Measurements from ENCODE around the gene TMEM132A. TPM values are rescaled to one million over a fixed set of nuclear protein-coding genes. Genes with fewer than 3 reads are reported as not detected.

Gene TMEM132A
- polyA plus RNA-seq, 1 of the 3 experiments (the other 2 are of a cell fraction), result 66.9 TPM

DNA sequence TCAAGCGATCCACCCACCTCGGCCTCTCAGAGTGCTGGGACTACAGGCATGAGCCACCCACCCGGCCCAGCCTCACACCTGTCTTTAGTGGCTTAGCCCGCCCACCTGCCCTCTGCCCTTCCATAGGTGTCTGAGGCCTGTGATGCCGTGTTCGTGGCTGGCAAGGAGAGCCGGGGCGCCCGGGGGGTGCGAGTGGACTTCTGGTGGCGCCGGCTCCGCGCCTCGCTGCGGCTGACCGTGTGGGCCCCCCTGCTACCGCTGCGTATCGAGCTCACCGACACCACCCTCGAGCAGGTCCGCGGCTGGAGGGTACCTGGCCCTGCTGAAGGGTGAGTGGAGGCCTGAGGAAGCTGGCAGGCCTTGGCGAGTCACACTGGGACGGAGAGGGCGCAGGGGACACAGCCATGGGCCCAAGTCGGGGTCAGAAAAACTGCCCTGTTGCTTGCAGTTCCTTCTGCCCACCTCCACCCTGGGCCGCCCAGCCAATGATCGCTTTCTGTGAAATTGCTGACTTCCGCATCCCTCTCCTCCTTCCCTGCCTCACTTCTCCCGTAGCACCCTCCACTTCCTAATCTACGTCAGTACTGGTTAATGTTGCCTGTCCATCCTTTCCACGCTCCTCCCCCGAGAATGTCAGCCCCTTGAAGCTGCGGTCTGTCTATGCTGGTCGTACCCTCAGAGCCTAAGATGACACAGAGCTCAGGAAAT lies 9.3 kb downstream of the TMEM132A start:
- Histone ChIP-seq H3K9me3 (no peaks in the 10 kb centered on the region), H3F3A (replicated peaks; ENCODE audit: insufficient read depth) (no peaks in the 10 kb centered on the region), H3K4me3 (ENCODE audit: low read depth in 2 of 2, low read length in 1 of 2) (no peak overlapping the region), H4K20me1 (ENCODE audit: insufficient read depth) (no peaks in the 10 kb centered on the region), H2AFZ (ENCODE audit: low read depth) (no peak overlapping the region), H3K27ac (ENCODE audit: low read depth in 2 of 2, low read length in 1 of 2) (no peak overlapping the region), H3K9ac (no peak overlapping the region), H3K9me2 (no peaks in the 10 kb centered on the region), H3K27me3 (ENCODE audit: insufficient read depth) (no peaks in the 10 kb centered on the region), H3K4me2 (no peak overlapping the region), H3K4me1 (ENCODE audit: control insufficient read depth in 1 of 2, insufficient read depth in 2 of 2, low read depth in 1 of 2, low read length in 1 of 2) (peaks cover 0 to 2% of the 10 kb centered on the region in 2 experiments; a peak in 1 of 4 replicates), H3K79me2 (ENCODE audit: insufficient read depth) (no peaks in the 10 kb centered on the region), H3K36me3 (replicated peaks in 1 of 2; ENCODE audit: control insufficient read depth in 1 of 2, insufficient read depth in 2 of 2, low read length in 1 of 2) (peaks cover 0 to 45% of the 10 kb centered on the region in 2 experiments)
- WGBS (ENCODE audit: low lambda C conversion rate), result 92% methylated on average over 17 of the region's 37 CpGs
- POLR2A ChIA-PET, result no interaction called here
- no peak for DNase-seq
- TF ChIP-seq RXRA (IDR thresholded peaks at IDR 0.05; ENCODE audit: borderline replicate concordance, low read depth), result no peak
- no peak for TF ChIP-seq RCOR1 (IDR thresholded peaks at IDR 0.05; ENCODE audit: low read length)
- TF ChIP-seq FOSL2 (IDR thresholded peaks at IDR 0.05; ENCODE audit: borderline replicate concordance, low read depth), result no peak
- TF ChIP-seq, protein P1, sequence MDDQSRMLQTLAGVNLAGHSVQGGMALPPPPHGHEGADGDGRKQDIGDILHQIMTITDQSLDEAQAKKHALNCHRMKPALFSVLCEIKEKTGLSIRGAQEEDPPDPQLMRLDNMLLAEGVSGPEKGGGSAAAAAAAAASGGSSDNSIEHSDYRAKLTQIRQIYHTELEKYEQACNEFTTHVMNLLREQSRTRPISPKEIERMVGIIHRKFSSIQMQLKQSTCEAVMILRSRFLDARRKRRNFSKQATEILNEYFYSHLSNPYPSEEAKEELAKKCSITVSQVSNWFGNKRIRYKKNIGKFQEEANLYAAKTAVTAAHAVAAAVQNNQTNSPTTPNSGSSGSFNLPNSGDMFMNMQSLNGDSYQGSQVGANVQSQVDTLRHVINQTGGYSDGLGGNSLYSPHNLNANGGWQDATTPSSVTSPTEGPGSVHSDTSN (IDR thresholded peaks at IDR 0.05), result no peak
- no peak for TF ChIP-seq POLR2AphosphoS5 (IDR thresholded peaks at IDR 0.05; ENCODE audit: low read depth, low read length)
- TF ChIP-seq, protein P2, sequence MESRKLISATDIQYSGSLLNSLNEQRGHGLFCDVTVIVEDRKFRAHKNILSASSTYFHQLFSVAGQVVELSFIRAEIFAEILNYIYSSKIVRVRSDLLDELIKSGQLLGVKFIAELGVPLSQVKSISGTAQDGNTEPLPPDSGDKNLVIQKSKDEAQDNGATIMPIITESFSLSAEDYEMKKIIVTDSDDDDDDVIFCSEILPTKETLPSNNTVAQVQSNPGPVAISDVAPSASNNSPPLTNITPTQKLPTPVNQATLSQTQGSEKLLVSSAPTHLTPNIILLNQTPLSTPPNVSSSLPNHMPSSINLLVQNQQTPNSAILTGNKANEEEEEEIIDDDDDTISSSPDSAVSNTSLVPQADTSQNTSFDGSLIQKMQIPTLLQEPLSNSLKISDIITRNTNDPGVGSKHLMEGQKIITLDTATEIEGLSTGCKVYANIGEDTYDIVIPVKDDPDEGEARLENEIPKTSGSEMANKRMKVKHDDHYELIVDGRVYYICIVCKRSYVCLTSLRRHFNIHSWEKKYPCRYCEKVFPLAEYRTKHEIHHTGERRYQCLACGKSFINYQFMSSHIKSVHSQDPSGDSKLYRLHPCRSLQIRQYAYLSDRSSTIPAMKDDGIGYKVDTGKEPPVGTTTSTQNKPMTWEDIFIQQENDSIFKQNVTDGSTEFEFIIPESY (IDR thresholded peaks at IDR 0.05; ENCODE audit: borderline replicate concordance, low read depth), result no peak
- TF ChIP-seq GABPA (IDR thresholded peaks at IDR 0.05; ENCODE audit: low read depth), result no peak
- TF ChIP-seq YY1 (IDR thresholded peaks at IDR 0.05; ENCODE audit: low read depth), result no peak
- no peak for TF ChIP-seq SIN3A (IDR thresholded peaks at IDR 0.05; ENCODE audit: borderline replicate concordance, low read depth, low read length)
- no peak for TF ChIP-seq CHD2 (IDR thresholded peaks at IDR 0.05; ENCODE audit: low read length, partially characterized antibody)
- TF ChIP-seq FOXM1 (IDR thresholded peaks at IDR 0.05; ENCODE audit: low read depth), result no peak
- TF ChIP-seq, protein P3, sequence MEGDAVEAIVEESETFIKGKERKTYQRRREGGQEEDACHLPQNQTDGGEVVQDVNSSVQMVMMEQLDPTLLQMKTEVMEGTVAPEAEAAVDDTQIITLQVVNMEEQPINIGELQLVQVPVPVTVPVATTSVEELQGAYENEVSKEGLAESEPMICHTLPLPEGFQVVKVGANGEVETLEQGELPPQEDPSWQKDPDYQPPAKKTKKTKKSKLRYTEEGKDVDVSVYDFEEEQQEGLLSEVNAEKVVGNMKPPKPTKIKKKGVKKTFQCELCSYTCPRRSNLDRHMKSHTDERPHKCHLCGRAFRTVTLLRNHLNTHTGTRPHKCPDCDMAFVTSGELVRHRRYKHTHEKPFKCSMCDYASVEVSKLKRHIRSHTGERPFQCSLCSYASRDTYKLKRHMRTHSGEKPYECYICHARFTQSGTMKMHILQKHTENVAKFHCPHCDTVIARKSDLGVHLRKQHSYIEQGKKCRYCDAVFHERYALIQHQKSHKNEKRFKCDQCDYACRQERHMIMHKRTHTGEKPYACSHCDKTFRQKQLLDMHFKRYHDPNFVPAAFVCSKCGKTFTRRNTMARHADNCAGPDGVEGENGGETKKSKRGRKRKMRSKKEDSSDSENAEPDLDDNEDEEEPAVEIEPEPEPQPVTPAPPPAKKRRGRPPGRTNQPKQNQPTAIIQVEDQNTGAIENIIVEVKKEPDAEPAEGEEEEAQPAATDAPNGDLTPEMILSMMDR (IDR thresholded peaks at IDR 0.05), result no peak
- TF ChIP-seq, protein P4, sequence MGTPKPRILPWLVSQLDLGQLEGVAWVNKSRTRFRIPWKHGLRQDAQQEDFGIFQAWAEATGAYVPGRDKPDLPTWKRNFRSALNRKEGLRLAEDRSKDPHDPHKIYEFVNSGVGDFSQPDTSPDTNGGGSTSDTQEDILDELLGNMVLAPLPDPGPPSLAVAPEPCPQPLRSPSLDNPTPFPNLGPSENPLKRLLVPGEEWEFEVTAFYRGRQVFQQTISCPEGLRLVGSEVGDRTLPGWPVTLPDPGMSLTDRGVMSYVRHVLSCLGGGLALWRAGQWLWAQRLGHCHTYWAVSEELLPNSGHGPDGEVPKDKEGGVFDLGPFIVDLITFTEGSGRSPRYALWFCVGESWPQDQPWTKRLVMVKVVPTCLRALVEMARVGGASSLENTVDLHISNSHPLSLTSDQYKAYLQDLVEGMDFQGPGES (IDR thresholded peaks at IDR 0.05; ENCODE audit: low read depth, low read length), result no peak
- TF ChIP-seq RFX5 (IDR thresholded peaks at IDR 0.05; ENCODE audit: low read length), result no peak
- TF ChIP-seq RAD21 (IDR thresholded peaks at IDR 0.05; ENCODE audit: low read length), result no peak
- TF ChIP-seq NFIC (IDR thresholded peaks at IDR 0.05; ENCODE audit: borderline replicate concordance), result no peak
- CTCF ChIA-PET, result interaction anchor here (0.9 to 1.8 kb wide), 2 partner anchors 20 to 254 kb away, joined by 3 to 7 read pairs; partner anchors contain the start of gene TMEM109
